K562 (cell line): ENCODE results near the gene TAF1B. TPM values are rescaled to one million over a fixed set of nuclear protein-coding genes. Genes with fewer than 3 reads are reported as not detected.

Experiments used
- ATF1 ChIP-seq, 2 experiments: fragments of 450-650 bp in 1 of 2; IDR thresholded peaks; 2 replicates each; pipeline ENCODE4 v1.6.1; 2016; ENCODE audit warnings: missing compliant biosample characterization in 1 of 2, missing genetic modification characterization in 1 of 2
- BHLHE40 ChIP-seq: IDR thresholded peaks from 2 replicates; pipeline ENCODE4 v1.6.1; 2011; ENCODE audit warnings: low read length, improper control_type of control experiment
- EP300 ChIP-seq: IDR thresholded peaks from 2 replicates; pipeline ENCODE4 v1.6.1; 2012; ENCODE audit warnings: low read length, improper control_type of control experiment
- GABPB1 ChIP-seq: sonication (generic); formaldehyde crosslinking; IDR thresholded peaks from 2 replicates; pipeline ENCODE4 v1.8.0; 2022; ENCODE audit warnings: mild to moderate bottlenecking, missing genetic modification reagents
- HDAC1 ChIP-seq, 2 experiments: fragments of 450-650 bp; IDR thresholded peaks; 2 replicates each; pipeline ENCODE4 v1.6.1; 2016 to 2017; ENCODE audit warnings: inconsistent platforms in 1 of 2, mild to moderate bottlenecking in 1 of 2, moderate library complexity in 1 of 2
- MCM3 ChIP-seq: fragments of 450-650 bp; IDR thresholded peaks from 2 replicates; pipeline ENCODE4 v1.6.1; 2016
- MTA3 ChIP-seq: fragments of 450-650 bp; formaldehyde crosslinking; IDR thresholded peaks from 2 replicates; pipeline ENCODE4 v1.6.1; 2017; ENCODE audit warnings: mild to moderate bottlenecking, borderline replicate concordance
- MYBL2 ChIP-seq, 2 experiments: fragments of 450-650 bp in 1 of 2; sonication (generic) in 1 of 2; formaldehyde crosslinking in 1 of 2; IDR thresholded peaks; 2 replicates each; pipeline versions ENCODE4 v1.6.1 to v1.8.1; 2017 to 2022; ENCODE audit warnings: borderline replicate concordance in 1 of 2, inconsistent platforms in 1 of 2, low read depth in 1 of 2, mild to moderate bottlenecking in 1 of 2, missing genetic modification reagents in 1 of 2, moderate library complexity in 1 of 2
- NRF1 ChIP-seq, 2 experiments: fragments of 450-650 bp; IDR thresholded peaks in 1 of 2; conservative IDR thresholded peaks in 1 of 2; 2 replicates each; pipeline ENCODE4 v1.6.1; 2014; ENCODE audit warnings: mild to moderate bottlenecking in 2 of 2
- PCBP2 ChIP-seq: fragments of 200-400 bp; formaldehyde crosslinking; IDR thresholded peaks from 2 replicates; pipeline ENCODE4 v1.6.1; 2018; ENCODE audit warnings: low read length, low read depth, mild to moderate bottlenecking, moderate library complexity; ENCODE audit not compliant: poor library complexity, severe bottlenecking
- PHB ChIP-seq: fragments of 250-450 bp; sonication (Bioruptor Pico); IDR thresholded peaks from 2 replicates; pipeline ENCODE4 v1.5.0; 2021
- RAD21 ChIP-seq, 2 experiments: fragments of 250-450 bp in 1 of 2; fragments of 450-650 bp in 1 of 2; sonication (Bioruptor Pico) in 1 of 2; formaldehyde crosslinking in 1 of 2; IDR thresholded peaks in 1 of 2; conservative IDR thresholded peaks in 1 of 2; 2 replicates each; pipeline versions ENCODE4 v1.4.0 to v1.8.0; 2020 to 2022; ENCODE audit warnings: mild to moderate bottlenecking in 2 of 2, moderate library complexity in 1 of 2
- SIN3B ChIP-seq: fragments of 450-650 bp; IDR thresholded peaks from 2 replicates; pipeline ENCODE4 v1.6.1; 2017; ENCODE audit warnings: low read depth, mild to moderate bottlenecking, moderate library complexity
- SMARCA4 ChIP-seq: fragments of 450-650 bp; IDR thresholded peaks from 2 replicates; pipeline ENCODE4 v1.6.1; 2016
- TCF7 ChIP-seq: sonication (generic); IDR thresholded peaks from 2 replicates; pipeline ENCODE4 v1.6.1; 2016; ENCODE audit warnings: antibody characterized with exemption, borderline replicate concordance
- YY1 ChIP-seq, 3 experiments: IDR thresholded peaks; 2 replicates each; pipeline ENCODE4 v1.6.1; 2011; ENCODE audit warnings: low read length in 2 of 3, mild to moderate bottlenecking in 2 of 3, moderate library complexity in 2 of 3, borderline replicate concordance in 1 of 3, control low read depth in 1 of 3, low read depth in 1 of 3; ENCODE audit not compliant: insufficient read depth in 3 of 3, insufficient replicate concordance in 2 of 3, control insufficient read depth in 1 of 3, insufficient read length in 1 of 3; ENCODE audit errors: extremely low read depth in 1 of 3
- ZNF134 ChIP-seq: fragments of 250-450 bp; sonication (Bioruptor Pico); conservative IDR thresholded peaks from 2 replicates; pipeline ENCODE4 v1.4.0; 2020
- ZNF175 ChIP-seq: fragments of 200-800 bp; sonication (Bioruptor generic); IDR thresholded peaks from 2 replicates; pipeline ENCODE4 v1.6.1; 2016; ENCODE audit warnings: low read depth, mild to moderate bottlenecking, missing genetic modification characterization, missing compliant biosample characterization
- ZNF766 ChIP-seq: fragments of 200-800 bp; sonication (Bioruptor generic); conservative IDR thresholded peaks from 2 replicates; pipeline ENCODE4 v1.6.1; 2016; ENCODE audit warnings: missing genetic modification characterization, missing compliant biosample characterization
- polyA plus RNA-seq, 8 experiments: library from polyadenylated mRNA; depleted of rRNA in 4 of 8; stranded (reverse) in 5 of 8; unstranded in 3 of 8; fragments of >200 nt; fragmentation: Nextera tagmentation in 2 of 8; fragmentation: Illumina TruSeq in 1 of 8; extraction: Ambion mirVana in 2 of 8; extraction: Trizol in 1 of 8; gene quantifications; 2 replicates each; pipeline versions ENCODE4 v1.2.1 to v1.2.3, GENCODE V29; 2011 to 2014; ENCODE audit warnings: inconsistent platforms in 1 of 8, missing spikeins in 1 of 8
- total RNA-seq, 7 experiments: library from RNA; depleted of rRNA in 6 of 7; stranded (reverse); fragments of >200 nt in 6 of 7; fragmentation: Illumina TruSeq in 2 of 7; extraction: Trizol in 2 of 7; gene quantifications; 2 replicates each; pipeline versions ENCODE4 v1.2.1 to v1.2.3, GENCODE V29; 2011 to 2021; ENCODE audit warnings: low replicate concordance in 1 of 7
- TF ChIP-seq, protein P1 (sequence below): fragments of 450-650 bp; IDR thresholded peaks from 2 replicates; pipeline ENCODE4 v1.6.1; 2016; ENCODE audit warnings: low read depth, mild to moderate bottlenecking, moderate library complexity
- TF ChIP-seq, protein P2 (sequence below): fragments of 450-650 bp; IDR thresholded peaks from 2 replicates; pipeline ENCODE4 v1.6.1; 2016; ENCODE audit warnings: mild to moderate bottlenecking
- TF ChIP-seq, protein P3 (sequence below): sonication (generic); formaldehyde crosslinking; IDR thresholded peaks from 2 replicates; pipeline ENCODE4 v1.8.1; 2023; ENCODE audit warnings: mild to moderate bottlenecking, missing genetic modification reagents

Gene TAF1B
- total and polyA plus RNA-seq, 9 of the 15 experiments (the other 6 are each of a cell fraction or from before 2014, with no cell fraction given) = 8.8 to 25.1 (median 17.3) TPM

DNA sequence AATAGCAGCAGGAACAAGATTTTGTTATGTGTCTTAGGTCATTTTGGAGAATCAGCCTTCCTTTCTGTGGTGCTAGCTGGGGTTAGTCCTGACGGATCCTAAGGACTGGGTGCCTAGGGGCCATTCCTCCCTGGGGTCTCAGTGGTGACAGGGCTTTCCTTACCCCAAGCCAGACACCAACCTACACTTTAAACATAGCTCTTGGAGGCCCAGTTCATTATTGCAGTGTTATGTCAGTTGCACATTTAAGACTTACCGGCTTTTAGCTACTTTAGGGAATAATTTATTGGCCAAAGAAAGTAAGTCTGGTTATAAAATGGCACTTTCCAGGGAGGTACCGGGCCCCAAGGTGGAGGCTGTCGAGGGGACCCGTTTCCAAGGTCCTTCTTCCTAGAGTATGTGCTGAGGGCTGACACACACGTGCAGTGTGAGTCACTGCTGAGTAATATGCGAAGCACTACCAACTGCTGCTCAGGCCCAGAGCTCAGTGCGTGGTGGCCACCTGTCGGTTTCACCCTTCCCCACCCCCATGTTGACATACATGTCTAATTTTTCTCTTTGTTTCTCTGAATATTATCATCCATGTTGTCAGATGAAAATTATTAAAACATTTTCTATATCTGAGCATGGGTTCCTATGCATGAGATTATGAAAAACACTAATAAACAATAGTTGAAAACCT, 71.3 kb downstream of the TAF1B start (continued):
- TF ChIP-seq RAD21 (CRISPR knock-in tag; conservative IDR thresholded peaks at IDR 0.05 in 1 of 2, IDR thresholded peaks at IDR 0.05 in 1 of 2) (peak; percentile 85 to 89), SIN3B (no peak), GABPB1 (CRISPR knock-in tag) (no peak), ATF1 (CRISPR knock-in tag; IDR thresholded peaks at IDR 0.05) (no peak), ATF1 (tag; IDR thresholded peaks at IDR 0.05) (peak; percentile 60), SMARCA4 (peak; percentile 78), MYBL2 (IDR thresholded peaks at IDR 0.05; ENCODE audit: low read depth) (0 out of 2 replicates have a peak, but pooled peaks have one; percentile 9), MYBL2 (CRISPR knock-in tag; IDR thresholded peaks at IDR 0.05; ENCODE audit: borderline replicate concordance) (no peak), ZNF766 (CRISPR knock-in tag) (no peak), NRF1 (conservative IDR thresholded peaks at IDR 0.05 in 1 of 2, IDR thresholded peaks at IDR 0.05 in 1 of 2) (peak; percentile 32 to 46; a peak in 1 of 4 replicates), MTA3 (0 out of 2 replicates have a peak, but pooled peaks have one; percentile 45), EP300 (peak; percentile 61), TCF7 (0 out of 2 replicates have a peak, but pooled peaks have one; percentile 24), ZNF175 (CRISPR knock-in tag) (peak; percentile 83; the same call in 1 of the 2 replicates), HDAC1 (IDR thresholded peaks at IDR 0.05) (0 out of 4 replicates have a peak, but pooled peaks of 1 of the 2 experiments have one; percentile 34), MCM3 (no peak), PHB (no peak), PCBP2 (no peak), YY1 (IDR thresholded peaks at IDR 0.05; ENCODE audit: borderline replicate concordance in 1 of 3, control insufficient read depth in 1 of 3, extremely low read depth in 1 of 3, insufficient read depth in 3 of 3, insufficient read length in 1 of 3, insufficient replicate concordance in 2 of 3, low read depth in 1 of 3, low read length in 2 of 3) (peak in 1 of 3 experiments; percentile 50), BHLHE40 (peak; percentile 99), ZNF134 (0 out of 2 replicates have a peak, but pooled peaks have one; percentile 13)
- TF ChIP-seq, protein P1, sequence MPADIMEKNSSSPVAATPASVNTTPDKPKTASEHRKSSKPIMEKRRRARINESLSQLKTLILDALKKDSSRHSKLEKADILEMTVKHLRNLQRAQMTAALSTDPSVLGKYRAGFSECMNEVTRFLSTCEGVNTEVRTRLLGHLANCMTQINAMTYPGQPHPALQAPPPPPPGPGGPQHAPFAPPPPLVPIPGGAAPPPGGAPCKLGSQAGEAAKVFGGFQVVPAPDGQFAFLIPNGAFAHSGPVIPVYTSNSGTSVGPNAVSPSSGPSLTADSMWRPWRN = no peak
- TF ChIP-seq, protein P2, sequence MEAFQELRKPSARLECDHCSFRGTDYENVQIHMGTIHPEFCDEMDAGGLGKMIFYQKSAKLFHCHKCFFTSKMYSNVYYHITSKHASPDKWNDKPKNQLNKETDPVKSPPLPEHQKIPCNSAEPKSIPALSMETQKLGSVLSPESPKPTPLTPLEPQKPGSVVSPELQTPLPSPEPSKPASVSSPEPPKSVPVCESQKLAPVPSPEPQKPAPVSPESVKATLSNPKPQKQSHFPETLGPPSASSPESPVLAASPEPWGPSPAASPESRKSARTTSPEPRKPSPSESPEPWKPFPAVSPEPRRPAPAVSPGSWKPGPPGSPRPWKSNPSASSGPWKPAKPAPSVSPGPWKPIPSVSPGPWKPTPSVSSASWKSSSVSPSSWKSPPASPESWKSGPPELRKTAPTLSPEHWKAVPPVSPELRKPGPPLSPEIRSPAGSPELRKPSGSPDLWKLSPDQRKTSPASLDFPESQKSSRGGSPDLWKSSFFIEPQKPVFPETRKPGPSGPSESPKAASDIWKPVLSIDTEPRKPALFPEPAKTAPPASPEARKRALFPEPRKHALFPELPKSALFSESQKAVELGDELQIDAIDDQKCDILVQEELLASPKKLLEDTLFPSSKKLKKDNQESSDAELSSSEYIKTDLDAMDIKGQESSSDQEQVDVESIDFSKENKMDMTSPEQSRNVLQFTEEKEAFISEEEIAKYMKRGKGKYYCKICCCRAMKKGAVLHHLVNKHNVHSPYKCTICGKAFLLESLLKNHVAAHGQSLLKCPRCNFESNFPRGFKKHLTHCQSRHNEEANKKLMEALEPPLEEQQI = 0 out of 2 replicates have a peak, but pooled peaks have one; percentile 22
- TF ChIP-seq, protein P3, sequence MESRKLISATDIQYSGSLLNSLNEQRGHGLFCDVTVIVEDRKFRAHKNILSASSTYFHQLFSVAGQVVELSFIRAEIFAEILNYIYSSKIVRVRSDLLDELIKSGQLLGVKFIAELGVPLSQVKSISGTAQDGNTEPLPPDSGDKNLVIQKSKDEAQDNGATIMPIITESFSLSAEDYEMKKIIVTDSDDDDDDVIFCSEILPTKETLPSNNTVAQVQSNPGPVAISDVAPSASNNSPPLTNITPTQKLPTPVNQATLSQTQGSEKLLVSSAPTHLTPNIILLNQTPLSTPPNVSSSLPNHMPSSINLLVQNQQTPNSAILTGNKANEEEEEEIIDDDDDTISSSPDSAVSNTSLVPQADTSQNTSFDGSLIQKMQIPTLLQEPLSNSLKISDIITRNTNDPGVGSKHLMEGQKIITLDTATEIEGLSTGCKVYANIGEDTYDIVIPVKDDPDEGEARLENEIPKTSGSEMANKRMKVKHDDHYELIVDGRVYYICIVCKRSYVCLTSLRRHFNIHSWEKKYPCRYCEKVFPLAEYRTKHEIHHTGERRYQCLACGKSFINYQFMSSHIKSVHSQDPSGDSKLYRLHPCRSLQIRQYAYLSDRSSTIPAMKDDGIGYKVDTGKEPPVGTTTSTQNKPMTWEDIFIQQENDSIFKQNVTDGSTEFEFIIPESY (CRISPR knock-in tag) = peak; percentile 17; the same call in 1 of the 2 replicates
